Gastrocnemius medialis (tissue), 4 donors: ENCODE measurements around the gene ADAM22. TPM values are rescaled to one million over a fixed set of nuclear protein-coding genes. Genes with fewer than 3 reads are reported as not detected.
"Not testable (repeated sequence)": the region's sequence is repeated elsewhere in the genome, so short reads cannot be mapped to it uniquely, and the experiment has no call there.

Source experiments
- ATAC-seq, 2 donors: fragments of 150-250 bp; one replicate each; pipeline ENCODE4 v1.9.1; 2016
- DNase-seq, 2 donors: peaks; one replicate each; pipeline ENCODE4 v3.0.0-alpha.2; 2019
- H3K27ac ChIP-seq, 4 donors: fragments of 200-600 bp; sonication (generic); 1 replicate in 1 of 4; 2 replicates in 3 of 4; pipeline ENCODE4 v1.5.1; 2016 to 2018; ENCODE audit warnings: mild to moderate bottlenecking in 2 of 4, moderate library complexity in 1 of 4
- H3K27me3 ChIP-seq, 3 donors: fragments of 200-600 bp; sonication (generic) in 2 of 3; 1 replicate in 1 of 3; 2 replicates in 2 of 3; pipeline versions ENCODE4 v1.5.1 to v1.6.0; 2016 to 2019; ENCODE audit warnings: mild to moderate bottlenecking in 1 of 3, moderate library complexity in 1 of 3
- H3K36me3 ChIP-seq, 2 donors: fragments of 200-600 bp; sonication (generic) in 1 of 2; one replicate each; pipeline ENCODE4 v1.5.1; 2017 to 2018
- H3K4me1 ChIP-seq, 2 donors: fragments of 200-600 bp; sonication (generic) in 1 of 2; one replicate each; pipeline ENCODE4 v1.5.1; 2016 to 2017; ENCODE audit warnings: mild to moderate bottlenecking in 2 of 2
- H3K4me3 ChIP-seq, 4 donors: fragments of 200-600 bp; sonication (generic) in 3 of 4; 1 replicate in 1 of 4; 2 replicates in 3 of 4; pipeline ENCODE4 v1.5.1; 2016 to 2019; ENCODE audit warnings: mild to moderate bottlenecking in 2 of 4
- H3K9me3 ChIP-seq, 3 donors: fragments of 200-600 bp; sonication (generic) in 2 of 3; 1 replicate in 1 of 3; 2 replicates in 2 of 3; pipeline ENCODE4 v1.5.1; 2016 to 2019
- CTCF ChIP-seq, 5 experiments: fragments of 450-650 bp in 3 of 5; fragments of 200-600 bp in 2 of 5; sonication (generic) in 2 of 5; IDR thresholded peaks in 4 of 5; conservative IDR thresholded peaks in 1 of 5; 1 replicate in 4 of 5; 2 replicates in 1 of 5; pipeline ENCODE4 v1.5.1; 2016 to 2019; ENCODE audit warnings: antibody characterized with exemption in 5 of 5, mild to moderate bottlenecking in 3 of 5, moderate library complexity in 3 of 5
- POLR2A ChIP-seq, 2 donors: fragments of 450-650 bp; IDR thresholded peaks; one replicate each; pipeline ENCODE4 v1.6.1; 2017; ENCODE audit warnings: antibody characterized with exemption in 2 of 2, mild to moderate bottlenecking in 2 of 2, moderate library complexity in 2 of 2
- in situ Hi-C, 4 donors: fragments of 200-750 bp; cut with MboI; loops; one replicate each; pipeline versions ENCODE4 v1.15.0 to v1.8.0; 2017; ENCODE audit warnings: low sequenced_read_pairs in 4 of 4
- intact Hi-C: fragments of 100-400 bp; cut with DNase I; formaldehyde crosslinking; loops from one replicate; pipeline ENCODE4 v1.15.1; 2023; ENCODE audit warnings: low total_unique reads
- total RNA-seq, 4 donors: library from RNA; depleted of rRNA; stranded (reverse); fragments of >200 nt; gene quantifications; one replicate each; pipeline versions ENCODE4 v1.1.0 to v1.2.3, GENCODE V29; 2016

Gene ADAM22
- total RNA-seq, 4 donors from 2014 or later = 0.07 to 0.31 (median 0.14) TPM

- TF ChIP-seq CTCF (IDR thresholded peaks at IDR 0.05 in 4 of 5, conservative IDR thresholded peaks at IDR 0.05 in 1 of 5) = no peak
- no peak for TF ChIP-seq POLR2A (IDR thresholded peaks at IDR 0.05)
- intact Hi-C loops = no loop called here
These were observed 219.3 kb downstream of the ADAM22 start for GRCh38 chr7:88153378-88153777.

GRCh38 chr7:88155756-88156155 is 221.7 kb downstream of the ADAM22 start:
- no peaks in the 10 kb centered on the region for H3K36me3 ChIP-seq
- H3K27ac ChIP-seq = no peak overlapping the region
- in situ Hi-C loops (no loop called here), intact Hi-C loops (no loop called here)
- no peak for ATAC-seq
- no peaks in the 10 kb centered on the region for H3K9me3 ChIP-seq
- TF ChIP-seq CTCF (IDR thresholded peaks at IDR 0.05 in 4 of 5, conservative IDR thresholded peaks at IDR 0.05 in 1 of 5) (no peak), POLR2A (IDR thresholded peaks at IDR 0.05) (no peak)
- no peak overlapping the region for H3K4me3 ChIP-seq
- no peaks in the 10 kb centered on the region for H3K4me1 ChIP-seq
- no peak for DNase-seq
- no peaks in the 10 kb centered on the region for H3K27me3 ChIP-seq

More at GRCh38 chr7:88153378-88153777, 219.3 kb downstream of the ADAM22 start:
- ATAC-seq (no peak), DNase-seq (no peak)
- no peak overlapping the region for H3K4me3 ChIP-seq
- in situ Hi-C loops = no loop called here
- H3K27ac ChIP-seq = no peak overlapping the region
- no peaks in the 10 kb centered on the region for H3K4me1 ChIP-seq
- no peaks in the 10 kb centered on the region for H3K36me3 ChIP-seq
- no peaks in the 10 kb centered on the region for H3K27me3 ChIP-seq
- no peaks in the 10 kb centered on the region for H3K9me3 ChIP-seq

- Histone ChIP-seq H3K27me3 (no peaks in the 10 kb centered on the region), H3K4me3 (no peak overlapping the region), H3K27ac (no peak overlapping the region), H3K36me3 (no peaks in the 10 kb centered on the region), H3K9me3 (no peaks in the 10 kb centered on the region), H3K4me1 (no peaks in the 10 kb centered on the region)
- no peak for ATAC-seq
- in situ Hi-C loops = no loop called here
- intact Hi-C loops = no loop called here
- TF ChIP-seq CTCF (IDR thresholded peaks at IDR 0.05 in 4 of 5, conservative IDR thresholded peaks at IDR 0.05 in 1 of 5) (no peak), POLR2A (IDR thresholded peaks at IDR 0.05) (no peak)
- DNase-seq = no peak
These were observed 222.3 kb downstream of the ADAM22 start for GRCh38 chr7:88156356-88156755.

- ATAC-seq, in situ Hi-C loops, intact Hi-C loops: not testable (repeated sequence)
These were observed 225.7 kb downstream of the ADAM22 start for GRCh38 chr7:88159741-88160140.

GRCh38 chr7:88165697-88166096 is 231.6 kb downstream of the ADAM22 start:
- in situ Hi-C loops = no loop called here
- TF ChIP-seq CTCF (IDR thresholded peaks at IDR 0.05 in 4 of 5, conservative IDR thresholded peaks at IDR 0.05 in 1 of 5) = no peak
- Histone ChIP-seq H3K4me1 (no peaks in the 10 kb centered on the region), H3K4me3 (no peak overlapping the region), H3K27ac (no peak overlapping the region), H3K27me3 (no peaks in the 10 kb centered on the region), H3K36me3 (no peaks in the 10 kb centered on the region), H3K9me3 (no peaks in the 10 kb centered on the region)
- ATAC-seq = no peak
- no peak for DNase-seq
- intact Hi-C loops = no loop called here

More at GRCh38 chr7:88159741-88160140, 225.7 kb downstream of the ADAM22 start:
- H3K27ac ChIP-seq, DNase-seq, H3K36me3 ChIP-seq, H3K9me3 ChIP-seq, H3K4me1 ChIP-seq, H3K27me3 ChIP-seq, H3K4me3 ChIP-seq: not testable (repeated sequence)
